ENCODE results near the gene SSR1. TPM values are rescaled to one million over a fixed set of nuclear protein-coding genes. Genes with fewer than 3 reads are reported as not detected.

Gene SSR1
- total RNA-seq, 1 experiment from 2014 or later = 102 TPM

DNA sequence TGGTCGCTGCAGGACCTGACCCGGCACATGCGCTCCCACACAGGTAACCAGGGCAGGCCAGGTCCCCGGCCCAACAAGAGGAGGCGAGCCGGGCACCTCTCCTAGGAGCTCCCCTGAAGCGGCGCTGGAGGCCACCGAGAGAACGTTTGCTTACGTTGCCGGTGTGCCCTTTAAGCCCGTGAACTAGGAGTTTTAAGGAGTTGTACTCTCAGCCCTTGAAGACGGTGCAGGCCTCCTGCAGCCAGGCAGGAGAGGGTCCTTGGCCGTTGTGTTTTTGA lies 65.9 kb downstream of the SSR1 start:
- Histone ChIP-seq H3K4ac (ENCODE audit: low read depth, low read length) (no peak overlapping the region), H2AK5ac (ENCODE audit: insufficient read length, low read length) (no peak overlapping the region), H4K5ac (ENCODE audit: insufficient read length, low read depth, low read length) (no peak overlapping the region), H4K8ac (replicated peaks; ENCODE audit: insufficient read length, low read depth, low read length) (no peak overlapping the region), H3K27me3 (ENCODE audit: insufficient read depth, low read length) (no peaks in the 10 kb centered on the region; the same call in 1 of the 2 replicates), H3K4me2 (ENCODE audit: insufficient read depth, insufficient read length, low read length) (no peak overlapping the region), H3K9me3 (ENCODE audit: control insufficient read depth, low read depth, low read length) (no peaks in the 10 kb centered on the region), H3K79me2 (ENCODE audit: insufficient read depth, low read length) (no peaks in the 10 kb centered on the region), H2AFZ (ENCODE audit: low read length) (no peak overlapping the region), H3T11ph (ENCODE audit: low read length) (no peak overlapping the region), H4K20me1 (ENCODE audit: control insufficient read depth, insufficient read depth, insufficient read length) (no peaks in the 10 kb centered on the region), H3K56ac (ENCODE audit: insufficient read length, low read depth, low read length) (no peak overlapping the region), H2BK5ac (ENCODE audit: insufficient read length, low read length) (no peak overlapping the region), H2BK120ac (ENCODE audit: low read depth, low read length, poor library complexity, severe bottlenecking) (no peak overlapping the region), H3K18ac (ENCODE audit: insufficient read length, low read depth, low read length) (no peak overlapping the region), H3K14ac (ENCODE audit: insufficient read depth, low read length) (no peak overlapping the region), H4K91ac (ENCODE audit: insufficient read length, low read depth, low read length) (no peak overlapping the region), H3K23ac (ENCODE audit: insufficient read length, low read depth, low read length) (no peak overlapping the region), H3K27ac (ENCODE audit: insufficient read length, low read depth, low read length) (no peak overlapping the region), H3K9ac (ENCODE audit: extremely low read depth, insufficient read length, low read length) (no peak overlapping the region), H2BK20ac (ENCODE audit: low read depth, low read length, poor library complexity, severe bottlenecking) (no peak overlapping the region), H3K23me2 (ENCODE audit: insufficient read length, low read depth, low read length, poor library complexity, severe bottlenecking) (no peaks in the 10 kb centered on the region), H3K4me1 (ENCODE audit: insufficient read depth, low read length) (peaks cover 8% of the 10 kb centered on the region; the same call in 1 of the 2 replicates), H3K79me1 (ENCODE audit: insufficient read depth, low read depth, low read length, poor library complexity, severe bottlenecking) (no peaks in the 10 kb centered on the region), H2BK12ac (ENCODE audit: insufficient read length, low read depth, low read length) (no peak overlapping the region), H2BK15ac (ENCODE audit: low read depth, low read length) (no peak overlapping the region)
- Mint-ChIP-seq H3K36me3 (ENCODE audit: insufficient read depth in 1 of 3, low read depth in 3 of 3) (peaks cover 8 to 20% (median 19%) of the 10 kb centered on the region in 3 experiments; a peak in 6 of 7 replicates), H3K9me3 (no peaks in the 10 kb centered on the region; a peak in 1 of 5 replicates), H3K4me1 (peaks cover 14 to 15% of the 10 kb centered on the region in 2 experiments), H3K4me3 (no peak overlapping the region), H3K27ac (no peak overlapping the region), H3K27me3 (ENCODE audit: low read depth) (no peaks in the 10 kb centered on the region)
- no peak for DNase-seq
- no peak for TF ChIP-seq CTCF (conservative IDR thresholded peaks at IDR 0.05)
- no CpG with 5 or more reads among the region's 15 CpGs for WGBS (ENCODE audit: extremely low coverage, insufficient read length, low lambda C conversion rate)

All from H9 (cell line).